Choroid plexus epithelial cell (primary cell): ENCODE data around the gene SLC22A17.

Source experiments
- DNase-seq: peaks from one replicate; pipeline ENCODE4 v3.0.0-alpha.2; 2010; ENCODE audit warnings: low read depth
- H3K4me3 ChIP-seq: 2 replicates; pipeline ENCODE4 v1.5.1; 2011; ENCODE audit warnings: low read depth, mild to moderate bottlenecking, control low read depth, low read length, moderate library complexity
- CTCF ChIP-seq: conservative IDR thresholded peaks from 2 replicates; pipeline ENCODE4 v1.5.1; 2011; ENCODE audit warnings: low read depth, mild to moderate bottlenecking, control low read depth, inconsistent platforms, low read length, moderate library complexity

The SLC22A17 gene

GRCh38 chr14:23297096-23297495, 55.6 kb downstream of the SLC22A17 start:
- DNase-seq, result no peak

More at GRCh38 chr14:23297096-23297495, 55.6 kb downstream of the SLC22A17 start:
- H3K4me3 ChIP-seq, result no peak overlapping the region
- no peak for TF ChIP-seq CTCF
